ENCODE data around the gene PIWIL1.

The PIWIL1 gene

GRCh38 chr12:130375296-130376287, 37.9 kb downstream of the PIWIL1 start:
- DNase-seq, result no peak

- DNase-seq, result no peak
These were observed 45.1 kb downstream of the PIWIL1 start for GRCh38 chr12:130382818-130383217.

- no peak for DNase-seq
These were observed 46.5 kb downstream of the PIWIL1 start for GRCh38 chr12:130384234-130384633.

GRCh38 chr12:130385193-130385592, 47.5 kb downstream of the PIWIL1 start:
- DNase-seq, result no peak

GRCh38 chr12:130391186-130391585, 53.5 kb downstream of the PIWIL1 start:
- no peak for DNase-seq

GRCh38 chr12:130394906-130395305, 57.2 kb downstream of the PIWIL1 start:
- DNase-seq, result no peak

- DNase-seq, result no peak
These were observed 59.0 kb downstream of the PIWIL1 start for GRCh38 chr12:130396667-130397066.

GRCh38 chr12:130398100-130398848, 60.6 kb downstream of the PIWIL1 start:
- DNase-seq, result no peak

GRCh38 chr12:130401703-130402102, 64.0 kb downstream of the PIWIL1 start:
- no peak for DNase-seq

- no peak for DNase-seq
These were observed 67.6 kb downstream of the PIWIL1 start for GRCh38 chr12:130405332-130405731.

- DNase-seq, result no peak
These were observed 74.7 kb downstream of the PIWIL1 start for GRCh38 chr12:130412384-130412783.

- no peak for DNase-seq
These were observed 76.2 kb downstream of the PIWIL1 start for GRCh38 chr12:130413909-130414308.

- DNase-seq, result no peak
These were observed 76.7 kb downstream of the PIWIL1 start for GRCh38 chr12:130414381-130414780.

- DNase-seq, result no peak
These were observed 80.6 kb downstream of the PIWIL1 start for GRCh38 chr12:130418251-130418650.

GRCh38 chr12:130419116-130419515, 81.4 kb downstream of the PIWIL1 start:
- no peak for DNase-seq

- no peak for DNase-seq
These were observed 82.4 kb downstream of the PIWIL1 start for GRCh38 chr12:130420071-130420470.

- DNase-seq, result no peak
These were observed 84.2 kb downstream of the PIWIL1 start for GRCh38 chr12:130421896-130422295.
